CD4-positive, alpha-beta T cell (primary cell): ENCODE measurements around the gene DTNB. TPM values are rescaled to one million over a fixed set of nuclear protein-coding genes. Genes with fewer than 3 reads are reported as not detected.

Experiments used
- ATAC-seq: fragments of 200-7000 bp; cut with Tn5 transposase; one replicate; pipeline ENCODE4 v1.10.0; 2022; ENCODE audit warnings: mild to moderate bottlenecking; ENCODE audit not compliant: poor library complexity
- CTCF ChIA-PET: fragments of 350-600 bp; sonication (Branson Sonifier 250); formaldehyde crosslinking; loops from one replicate; lab custom pipeline; 2021; ENCODE audit warnings: antibody characterized with exemption, inconsistent platforms; lab: Charles Lee
- POLR2A ChIA-PET: fragments of 350-600 bp; sonication (Branson Sonifier 250); formaldehyde crosslinking; loops from one replicate; lab custom pipeline; 2021; ENCODE audit warnings: antibody characterized with exemption, inconsistent platforms; lab: Charles Lee
- DNase-seq, 14 experiments: peaks; one replicate each; pipeline ENCODE4 v3.0.0-alpha.2; 2013 to 2020; ENCODE audit warnings: mixed read lengths in 2 of 14
- H3K27ac ChIP-seq, 2 donors: one replicate each; pipeline versions ENCODE4 v1.5.1 to v1.7.0; 2013; ENCODE audit warnings: low read length in 2 of 2, low read depth in 1 of 2, mild to moderate bottlenecking in 1 of 2
- H3K27me3 ChIP-seq, 2 experiments: 1 replicate in 1 of 2; 2 replicates in 1 of 2; pipeline versions ENCODE4 v1.6.1 to v1.7.0; 2013; ENCODE audit warnings: low read length in 2 of 2, control low read depth in 1 of 2, mild to moderate bottlenecking in 1 of 2, moderate library complexity in 1 of 2; ENCODE audit not compliant: insufficient read depth in 2 of 2, control insufficient read depth in 1 of 2
- H3K36me3 ChIP-seq: one replicate; pipeline ENCODE4 v1.6.1; 2013; ENCODE audit warnings: low read length, control low read depth; ENCODE audit not compliant: insufficient read depth
- H3K4me1 ChIP-seq: one replicate; pipeline ENCODE4 v1.6.1; 2013; ENCODE audit warnings: low read length, control low read depth; ENCODE audit not compliant: insufficient read depth
- H3K4me3 ChIP-seq: one replicate; pipeline ENCODE4 v1.5.1; 2013; ENCODE audit warnings: mild to moderate bottlenecking, low read length, moderate library complexity
- H3K9me3 ChIP-seq, 2 experiments: 1 replicate in 1 of 2; 2 replicates in 1 of 2; pipeline versions ENCODE4 v1.6.1 to v1.7.0; 2013; ENCODE audit warnings: low read length in 2 of 2, mild to moderate bottlenecking in 2 of 2, control low read depth in 1 of 2, moderate library complexity in 1 of 2; ENCODE audit not compliant: control insufficient read depth in 1 of 2, insufficient read depth in 1 of 2
- H3K27ac Mint-ChIP-seq: one replicate; pipeline ENCODE4 v1.8.0; 2020; ENCODE audit warnings: mixed read lengths
- H3K27me3 Mint-ChIP-seq: one replicate; pipeline ENCODE4 v1.8.0; 2021; ENCODE audit warnings: mixed read lengths
- H3K36me3 Mint-ChIP-seq: one replicate; pipeline ENCODE4 v1.8.0; 2021; ENCODE audit warnings: low read depth, mixed read lengths
- H3K4me1 Mint-ChIP-seq: one replicate; pipeline ENCODE4 v1.8.0; 2021; ENCODE audit warnings: low read depth, mixed read lengths
- H3K4me3 Mint-ChIP-seq: one replicate; pipeline ENCODE4 v1.8.0; 2020; ENCODE audit warnings: mild to moderate bottlenecking, mixed read lengths
- H3K9me3 Mint-ChIP-seq: one replicate; pipeline ENCODE4 v1.8.0; 2020; ENCODE audit warnings: mixed read lengths
- intact Hi-C, 2 experiments: fragments of 100-400 bp; cut with DNase I in 1 of 2; cut with micrococcal nuclease in 1 of 2; formaldehyde crosslinking; loops; one replicate each; pipeline versions ENCODE4 v1.15.1 to v1.9.0; 2023 to 2025; cut with DNase I, micrococcal nuclease
- total RNA-seq, 174 experiments: library from RNA in 2 of 174; stranded (reverse) in 2 of 174; gene quantifications; one replicate each; pipeline ENCODE4 v1.2.3 and lab custom pipeline; 2021 to 2026
- TF ChIP-seq, protein P1 (sequence below): fragments of 200-600 bp; IDR thresholded peaks from one replicate; pipeline ENCODE4 v1.8.0; 2022; ENCODE audit warnings: antibody characterized with exemption, mild to moderate bottlenecking

The DTNB gene
- total RNA-seq, 2 experiments from 2014 or later = 30.1 to 33.6 TPM

- Mint-ChIP-seq H3K36me3 (peaks cover under 1% of the 10 kb centered on the region), H3K9me3 (no peaks in the 10 kb centered on the region), H3K4me3 (no peak overlapping the region), H3K4me1 (peaks cover 3% of the 10 kb centered on the region), H3K27ac (no peak overlapping the region), H3K27me3 (no peaks in the 10 kb centered on the region)
- TF ChIP-seq, protein P1, sequence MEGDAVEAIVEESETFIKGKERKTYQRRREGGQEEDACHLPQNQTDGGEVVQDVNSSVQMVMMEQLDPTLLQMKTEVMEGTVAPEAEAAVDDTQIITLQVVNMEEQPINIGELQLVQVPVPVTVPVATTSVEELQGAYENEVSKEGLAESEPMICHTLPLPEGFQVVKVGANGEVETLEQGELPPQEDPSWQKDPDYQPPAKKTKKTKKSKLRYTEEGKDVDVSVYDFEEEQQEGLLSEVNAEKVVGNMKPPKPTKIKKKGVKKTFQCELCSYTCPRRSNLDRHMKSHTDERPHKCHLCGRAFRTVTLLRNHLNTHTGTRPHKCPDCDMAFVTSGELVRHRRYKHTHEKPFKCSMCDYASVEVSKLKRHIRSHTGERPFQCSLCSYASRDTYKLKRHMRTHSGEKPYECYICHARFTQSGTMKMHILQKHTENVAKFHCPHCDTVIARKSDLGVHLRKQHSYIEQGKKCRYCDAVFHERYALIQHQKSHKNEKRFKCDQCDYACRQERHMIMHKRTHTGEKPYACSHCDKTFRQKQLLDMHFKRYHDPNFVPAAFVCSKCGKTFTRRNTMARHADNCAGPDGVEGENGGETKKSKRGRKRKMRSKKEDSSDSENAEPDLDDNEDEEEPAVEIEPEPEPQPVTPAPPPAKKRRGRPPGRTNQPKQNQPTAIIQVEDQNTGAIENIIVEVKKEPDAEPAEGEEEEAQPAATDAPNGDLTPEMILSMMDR = no peak
- H3K27ac ChIP-seq = no peak overlapping the region
- no peaks in the 10 kb centered on the region for H3K9me3 ChIP-seq
- no peaks in the 10 kb centered on the region for H3K27me3 ChIP-seq
- no peak overlapping the region for H3K4me3 ChIP-seq
- ChIA-PET POLR2A (no interaction called here), CTCF (interaction anchor here (1.6 kb wide), 1 partner anchor 8 kb away, joined by 3 read pairs; no protein-coding TSS in a partner anchor)
- H3K4me1 ChIP-seq = no peaks in the 10 kb centered on the region
- DNase-seq (no peak), ATAC-seq (no peak)
- intact Hi-C loops = no loop called here
- no peaks in the 10 kb centered on the region for H3K36me3 ChIP-seq
Observed at GRCh38 chr2:25598911-25599310, 74.5 kb downstream of the DTNB start.

DNA sequence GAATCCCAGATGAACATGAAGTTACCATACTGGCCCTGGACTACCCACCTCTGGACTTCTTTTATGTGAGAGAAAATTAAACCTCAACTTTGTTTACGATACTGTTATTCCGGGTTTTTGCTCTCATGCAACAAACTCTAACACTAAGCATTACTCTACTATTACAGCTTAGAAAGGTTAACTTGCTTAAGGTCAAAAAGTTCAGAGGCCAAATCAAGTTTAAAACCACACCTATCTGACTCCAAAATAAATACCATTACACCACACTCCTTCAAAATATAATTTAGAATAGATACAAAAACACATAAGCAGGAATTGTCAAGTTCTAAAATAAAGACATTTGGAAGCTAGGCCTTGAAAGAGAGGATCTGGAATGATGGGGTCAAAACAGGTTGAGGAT is 75.0 kb downstream of the DTNB start:
- Histone ChIP-seq H3K4me3 (no peak overlapping the region), H3K9me3 (no peaks in the 10 kb centered on the region), H3K27ac (no peak overlapping the region), H3K36me3 (no peaks in the 10 kb centered on the region), H3K4me1 (no peaks in the 10 kb centered on the region), H3K27me3 (no peaks in the 10 kb centered on the region)
- Mint-ChIP-seq H3K4me1 (peaks cover 3% of the 10 kb centered on the region), H3K27ac (no peak overlapping the region), H3K36me3 (peaks cover 3% of the 10 kb centered on the region), H3K4me3 (no peak overlapping the region), H3K9me3 (no peaks in the 10 kb centered on the region), H3K27me3 (no peaks in the 10 kb centered on the region)
- DNase-seq (no peak), ATAC-seq (no peak)
- intact Hi-C loops = no loop called here
- TF ChIP-seq, protein P1 = no peak
- CTCF ChIA-PET = interaction anchor here (1.0 to 1.6 kb wide), 2 partner anchors 9 to 102 kb away, joined by 3 read pairs; no protein-coding TSS in a partner anchor
- POLR2A ChIA-PET = no interaction called here

DNA sequence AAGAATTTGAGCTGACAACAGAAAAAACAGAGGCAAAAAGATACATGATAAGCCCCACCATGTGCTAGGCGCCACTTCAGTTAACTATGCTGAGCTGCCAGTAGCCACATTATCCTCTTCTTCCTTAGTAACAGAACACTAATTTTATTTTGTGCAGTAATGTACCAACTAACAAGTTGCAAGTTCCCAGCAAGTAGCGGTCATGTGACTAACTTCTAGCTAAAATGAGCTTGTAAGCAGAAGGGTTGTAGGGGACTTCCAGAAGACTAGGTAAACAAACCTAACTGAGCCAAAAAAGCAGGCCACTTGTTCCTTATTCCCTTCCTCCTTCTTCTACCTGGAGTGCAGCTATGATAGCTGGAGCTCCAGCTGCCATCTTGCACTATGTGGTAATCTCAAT is 75.5 kb downstream of the DTNB start:
- POLR2A ChIA-PET = no interaction called here
- H3K27me3 ChIP-seq = no peaks in the 10 kb centered on the region
- H3K4me3 Mint-ChIP-seq = no peak overlapping the region
- peaks cover 4% of the 10 kb centered on the region for H3K4me1 Mint-ChIP-seq
- peaks cover 3% of the 10 kb centered on the region for H3K36me3 Mint-ChIP-seq
- H3K27ac ChIP-seq = no peak overlapping the region
- TF ChIP-seq, protein P1 = no peak
- H3K9me3 ChIP-seq = no peaks in the 10 kb centered on the region
- ATAC-seq (no peak), DNase-seq (peak in 1 of 14 experiments; percentile 7)
- H3K36me3 ChIP-seq = no peaks in the 10 kb centered on the region
- CTCF ChIA-PET = interaction anchor here (1.0 to 1.6 kb wide), 2 partner anchors 9 to 102 kb away, joined by 3 read pairs; no protein-coding TSS in a partner anchor
- H3K4me3 ChIP-seq = no peak overlapping the region
- H3K9me3 Mint-ChIP-seq = no peaks in the 10 kb centered on the region
- no peak overlapping the region for H3K27ac Mint-ChIP-seq
- no peaks in the 10 kb centered on the region for H3K4me1 ChIP-seq
- no peaks in the 10 kb centered on the region for H3K27me3 Mint-ChIP-seq
- intact Hi-C loops = no loop called here
